Neural cell (in vitro differentiated cells): ENCODE measurements around the gene CTNNA2.

ENCODE experiments used
- EP300 ChIP-seq: fragments of 450-650 bp; conservative IDR thresholded peaks from 2 replicates; pipeline ENCODE4 v1.6.1; 2014; ENCODE audit warnings: antibody characterized with exemption, mild to moderate bottlenecking, moderate library complexity; ENCODE audit not compliant: poor library complexity, severe bottlenecking
- EZH2 ChIP-seq: fragments of 200-600, 300-800 bp; shearing (Covaris generic), sonication (generic); IDR thresholded peaks from 2 replicates; pipeline ENCODE4 v1.6.1; 2014; ENCODE audit warnings: antibody characterized with exemption, low read length, borderline replicate concordance, mild to moderate bottlenecking; ENCODE audit not compliant: insufficient read depth, poor library complexity, severe bottlenecking
- MXI1 ChIP-seq: fragments of 450-650 bp; conservative IDR thresholded peaks from 2 replicates; pipeline ENCODE4 v1.6.1; 2014; ENCODE audit warnings: antibody characterized with exemption, mild to moderate bottlenecking; ENCODE audit not compliant: poor library complexity, severe bottlenecking
- POLR2AphosphoS5 ChIP-seq: IDR thresholded peaks from 2 replicates; pipeline ENCODE4 v1.6.1; 2012
- REST ChIP-seq: IDR thresholded peaks from 2 replicates; pipeline ENCODE4 v1.6.1; 2012; ENCODE audit warnings: borderline replicate concordance
- SMC3 ChIP-seq: fragments of 450-650 bp; conservative IDR thresholded peaks from 2 replicates; pipeline ENCODE4 v1.6.1; 2014; ENCODE audit warnings: antibody characterized with exemption, mild to moderate bottlenecking, moderate library complexity; ENCODE audit not compliant: poor library complexity
- TAF1 ChIP-seq: IDR thresholded peaks from 2 replicates; pipeline ENCODE4 v1.6.1; 2012; ENCODE audit warnings: low read depth
- TF ChIP-seq, protein P1 (sequence below): fragments of 450-650 bp; IDR thresholded peaks from 2 replicates; pipeline ENCODE4 v1.5.1; 2014; ENCODE audit warnings: antibody characterized with exemption, mild to moderate bottlenecking, moderate library complexity; ENCODE audit not compliant: poor library complexity, severe bottlenecking

DNA sequence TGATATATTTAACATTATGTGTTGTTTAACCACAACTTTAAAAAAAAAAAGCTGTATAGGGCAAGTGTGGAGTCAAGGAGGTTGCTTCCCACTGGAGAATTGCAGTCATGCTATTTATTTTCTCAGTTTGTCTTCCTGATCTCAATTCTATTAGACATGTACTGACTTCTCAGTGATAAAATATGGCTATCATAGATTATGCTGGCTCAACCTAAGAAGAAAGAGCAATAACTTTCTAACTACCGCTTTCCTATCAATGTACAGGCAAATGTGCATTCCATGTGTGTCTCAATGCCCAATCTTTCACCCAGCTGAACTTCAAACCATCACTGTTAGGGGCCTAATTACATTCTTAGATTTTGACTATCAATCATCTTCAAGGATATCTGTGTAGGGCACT is 201.4 kb downstream of the CTNNA2 start:
- TF ChIP-seq, protein P1, sequence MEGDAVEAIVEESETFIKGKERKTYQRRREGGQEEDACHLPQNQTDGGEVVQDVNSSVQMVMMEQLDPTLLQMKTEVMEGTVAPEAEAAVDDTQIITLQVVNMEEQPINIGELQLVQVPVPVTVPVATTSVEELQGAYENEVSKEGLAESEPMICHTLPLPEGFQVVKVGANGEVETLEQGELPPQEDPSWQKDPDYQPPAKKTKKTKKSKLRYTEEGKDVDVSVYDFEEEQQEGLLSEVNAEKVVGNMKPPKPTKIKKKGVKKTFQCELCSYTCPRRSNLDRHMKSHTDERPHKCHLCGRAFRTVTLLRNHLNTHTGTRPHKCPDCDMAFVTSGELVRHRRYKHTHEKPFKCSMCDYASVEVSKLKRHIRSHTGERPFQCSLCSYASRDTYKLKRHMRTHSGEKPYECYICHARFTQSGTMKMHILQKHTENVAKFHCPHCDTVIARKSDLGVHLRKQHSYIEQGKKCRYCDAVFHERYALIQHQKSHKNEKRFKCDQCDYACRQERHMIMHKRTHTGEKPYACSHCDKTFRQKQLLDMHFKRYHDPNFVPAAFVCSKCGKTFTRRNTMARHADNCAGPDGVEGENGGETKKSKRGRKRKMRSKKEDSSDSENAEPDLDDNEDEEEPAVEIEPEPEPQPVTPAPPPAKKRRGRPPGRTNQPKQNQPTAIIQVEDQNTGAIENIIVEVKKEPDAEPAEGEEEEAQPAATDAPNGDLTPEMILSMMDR: no peak
- TF ChIP-seq POLR2AphosphoS5: no peak
- no peak for TF ChIP-seq SMC3
- no peak for TF ChIP-seq EP300
- no peak for TF ChIP-seq MXI1
- TF ChIP-seq REST: no peak
- no peak for TF ChIP-seq TAF1
- TF ChIP-seq EZH2: no peak
